Pancreas (tissue), 10 donors: ENCODE results near the gene SELENOS. TPM values are rescaled to one million over a fixed set of nuclear protein-coding genes. Genes with fewer than 3 reads are reported as not detected.

ENCODE experiments used
- ATAC-seq, 4 donors: fragments of 200-7000 bp; cut with Tn5 transposase; one replicate each; pipeline versions ENCODE4 v1.8.0 to v1.9.1; 2020; ENCODE audit warnings: mild to moderate bottlenecking in 4 of 4, moderate library complexity in 4 of 4
- DNase-seq, 6 donors: peaks; one replicate each; pipeline ENCODE4 v3.0.0-alpha.2; 2020
- FAIRE-seq: peaks from 2 replicates; lab custom pipeline; 2012; peaks lifted over from hg19 to GRCh38; lab: Jason Lieb, UNC
- H3K27ac ChIP-seq, 4 donors: fragments of 200-600 bp; sonication (generic); 1 replicate in 3 of 4; 2 replicates in 1 of 4; pipeline versions ENCODE4 v1.5.0 to v1.8.0; 2020
- H3K27me3 ChIP-seq, 4 donors: fragments of 200-600 bp; one replicate each; pipeline ENCODE4 v1.8.0; 2021
- H3K36me3 ChIP-seq, 3 donors: fragments of 200-600 bp; sonication (generic) in 1 of 3; one replicate each; pipeline versions ENCODE4 v1.5.0 to v1.8.0; 2020 to 2021
- H3K4me1 ChIP-seq, 3 donors: fragments of 200-600 bp; one replicate each; pipeline ENCODE4 v1.8.0; 2021
- H3K4me3 ChIP-seq, 4 donors: fragments of 200-600 bp; sonication (generic) in 2 of 4; one replicate each; pipeline versions ENCODE4 v1.5.0 to v1.8.0; 2020 to 2021
- H3K9me3 ChIP-seq, 4 donors: fragments of 200-600 bp; one replicate each; pipeline ENCODE4 v1.8.0; 2021
- CTCF ChIP-seq, 4 donors: fragments of 200-600 bp; sonication (generic) in 3 of 4; IDR thresholded peaks; one replicate each; pipeline versions ENCODE4 v1.5.0 to v1.8.0; 2021; ENCODE audit warnings: antibody characterized with exemption in 4 of 4
- WGBS, 2 donors: extraction: QIAGEN DNeasy Blood & Tissue Kit; methylation state at CpG; one replicate each; pipeline ENCODE4 v1.1.7; 2013; 5-methylcytosine and 5-hydroxymethylcytosine counted together
- intact Hi-C, 3 donors: fragments of 100-400 bp; cut with DNase I; formaldehyde crosslinking; loops; one replicate each; pipeline versions ENCODE4 v1.11.1 to v1.14.2; 2022
- polyA plus RNA-seq, 2 donors: library from polyadenylated mRNA; stranded (reverse); fragments of 200-250 nt; gene quantifications; one replicate each; pipeline ENCODE4 v1.2.3, GENCODE V29; 2013
- total RNA-seq, 6 donors: library from RNA; stranded (reverse); fragmentation: NEBNext Ultra II Directional in 4 of 6; extraction: Animal tissue kit (Norgen Biotek cat#: 25700) in 4 of 6; gene quantifications; one replicate each; pipeline versions ENCODE4 v1.2.1 to v1.2.4, GENCODE V29; 2021 to 2023
- donor health status: healthy with polysubstance abuse.
- donor health status: DM: no; HTN: no; CAD: no; lungs with moderate emphysema.
- donor health status: DM: no; HTN: no; CAD: no.
- donor health status: control.
- donor health status: control.
- donor health status: Bipolar disorder and iron deficiency.
- donor health status: DM: yes; HTN: yes; CAD: no.
- donor health status: DM: no; HTN: no; CAD: no.
- donor health status: DM: no; HTN: no; CAD: no.
- donor health status: DM: yes; HTN: yes; CAD: no.

The SELENOS gene
- total and polyA plus RNA-seq, 8 donors, result 26.6 to 72.7 (median 38.2) TPM

DNA sequence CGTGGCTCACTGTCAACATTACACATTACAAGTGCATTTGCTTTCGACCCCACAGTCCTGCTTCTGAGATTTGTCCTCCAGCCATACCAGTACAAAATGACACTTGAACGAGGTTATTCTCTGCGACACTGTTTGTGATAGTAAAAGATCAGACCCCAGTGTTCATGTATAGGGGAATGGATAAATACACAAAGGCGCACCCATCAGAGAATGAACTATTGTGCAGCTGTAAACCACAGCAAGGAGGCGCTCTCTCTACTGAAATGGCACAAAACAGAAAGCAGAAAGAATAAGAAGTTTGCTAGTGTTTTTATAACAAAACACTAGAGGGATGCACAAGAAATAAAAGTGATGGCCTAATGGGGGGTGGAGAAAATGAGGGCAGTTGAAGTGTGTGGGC lies 20.5 kb downstream of the SELENOS start:
- FAIRE-seq, result no peak
- no peak overlapping the region for H3K4me3 ChIP-seq
- no peaks in the 10 kb centered on the region for H3K9me3 ChIP-seq
- no peak for ATAC-seq
- DNase-seq, result no peak
- no peak overlapping the region for H3K27ac ChIP-seq
- H3K4me1 ChIP-seq, result peaks cover 0 to 5% (median 0%) of the 10 kb centered on the region in 3 donors
- intact Hi-C loops, result loop anchor here in 2 of 3 donors (5.0 kb wide), 1 partner anchor 239 kb away; no protein-coding TSS in a partner anchor
- no peak for TF ChIP-seq CTCF (IDR thresholded peaks at IDR 0.05)
- 79 to 87% methylated on average over 6 of the region's 6 CpGs for WGBS, 2 donors
- H3K27me3 ChIP-seq, result no peaks in the 10 kb centered on the region
- H3K36me3 ChIP-seq, result no peaks in the 10 kb centered on the region

DNA sequence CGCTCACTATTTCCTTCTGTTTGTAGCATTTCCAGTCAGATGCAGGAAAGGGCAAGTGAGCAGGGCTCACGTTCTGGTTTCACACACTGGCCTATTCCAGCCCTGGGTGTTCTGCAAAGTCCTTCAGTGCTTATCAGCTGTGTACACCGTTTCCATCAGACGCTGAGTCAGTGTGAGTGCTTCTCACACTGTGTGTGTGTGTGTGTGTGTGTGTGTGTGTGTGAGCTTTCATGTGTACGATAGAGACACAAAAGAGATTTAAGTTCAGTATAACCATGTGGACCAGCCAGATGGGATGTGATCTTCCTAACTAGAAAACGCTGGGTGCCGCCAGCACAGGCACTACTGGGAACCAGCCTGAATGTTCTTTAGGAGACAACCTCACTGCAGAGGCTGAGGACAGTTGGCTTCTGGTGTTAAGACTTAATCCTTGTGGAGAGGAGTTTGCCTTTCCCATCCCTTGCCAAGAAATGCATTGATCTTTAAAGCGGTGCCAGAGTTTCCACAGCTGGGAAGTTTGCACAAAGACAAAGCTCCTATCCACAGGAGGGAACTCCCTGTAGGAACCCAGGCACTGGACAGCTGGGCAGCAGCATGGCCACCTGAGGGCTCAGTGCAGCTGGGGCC lies 21.6 kb downstream of the SELENOS start:
- Histone ChIP-seq H3K27me3 (no peaks in the 10 kb centered on the region), H3K4me1 (peaks cover 0 to 5% (median 0%) of the 10 kb centered on the region in 3 donors), H3K36me3 (no peaks in the 10 kb centered on the region), H3K27ac (no peak overlapping the region), H3K4me3 (no peak overlapping the region), H3K9me3 (no peaks in the 10 kb centered on the region)
- DNase-seq (peak in 3 of 6 donors; percentile 30 to 57 (median 46)), ATAC-seq (peak; percentile 35 to 63 (median 44)), FAIRE-seq (no peak)
- intact Hi-C loops, result loop anchor here in 2 of 3 donors (5.0 kb wide), 1 partner anchor 238 kb away; no protein-coding TSS in a partner anchor
- TF ChIP-seq CTCF (IDR thresholded peaks at IDR 0.05), result no peak
- 24 to 29% methylated on average over 8 of the region's 8 CpGs for WGBS, 2 donors

DNA sequence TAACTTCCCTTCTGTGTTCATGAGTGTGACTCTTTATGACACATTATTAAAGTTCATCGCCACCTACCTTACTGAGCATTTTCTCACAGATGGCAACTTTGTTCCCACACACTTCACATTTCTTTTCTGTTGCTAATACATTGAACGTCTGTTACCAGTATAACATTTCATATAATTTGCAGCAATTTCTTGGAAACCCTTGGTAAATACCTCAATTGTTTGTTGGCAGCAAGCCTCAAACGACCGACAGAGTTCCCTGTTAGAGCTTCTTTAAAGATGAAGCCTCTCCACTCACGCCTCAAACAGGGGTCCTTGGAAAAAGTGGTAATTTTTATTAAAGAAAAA lies 22.3 kb downstream of the SELENOS start:
- Histone ChIP-seq H3K9me3 (no peaks in the 10 kb centered on the region), H3K27me3 (no peaks in the 10 kb centered on the region), H3K36me3 (no peaks in the 10 kb centered on the region), H3K4me3 (no peak overlapping the region), H3K27ac (no peak overlapping the region), H3K4me1 (peaks cover 0 to 8% (median 3%) of the 10 kb centered on the region in 3 donors)
- WGBS, 2 donors, result 58 to 63% methylated on average over 5 of the region's 5 CpGs
- FAIRE-seq (no peak), DNase-seq (no peak), ATAC-seq (no peak)
- TF ChIP-seq CTCF (IDR thresholded peaks at IDR 0.05), result no peak
- intact Hi-C loops, result loop anchor here in 2 of 3 donors (5.0 kb wide), 1 partner anchor 238 kb away; no protein-coding TSS in a partner anchor

- Histone ChIP-seq H3K9me3 (no peaks in the 10 kb centered on the region), H3K4me3 (no peak overlapping the region), H3K36me3 (no peaks in the 10 kb centered on the region), H3K4me1 (peaks cover 0 to 14% (median 7%) of the 10 kb centered on the region in 3 donors), H3K27me3 (no peaks in the 10 kb centered on the region), H3K27ac (no peak overlapping the region)
- DNase-seq (no peak), FAIRE-seq (no peak), ATAC-seq (no peak)
- intact Hi-C loops, result loop anchor here in 2 of 3 donors (5.0 kb wide), 1 partner anchor 237 kb away; no protein-coding TSS in a partner anchor
- TF ChIP-seq CTCF (IDR thresholded peaks at IDR 0.05), result no peak
- 89 to 92% methylated on average over 11 of the region's 11 CpGs for WGBS, 2 donors
These were observed 22.9 kb downstream of the SELENOS start for GRCh38 chr15:101254157-101255050.
